GM18511 (cell line): ENCODE data around the gene IQCB1.
"Not testable (repeated sequence)": the region's sequence is repeated elsewhere in the genome, so short reads cannot be mapped to it uniquely, and the experiment has no call there.

Experiments used
- ATAC-seq: cut with Tn5 transposase; IDR thresholded peaks from one replicate; pipeline ENCODE4 v1.9.1; 2021; ENCODE audit warnings: mild to moderate bottlenecking, moderate library complexity; ENCODE audit not compliant: unreplicated experiment

The IQCB1 gene

GRCh38 chr3:121749276-121750086 lies 85.4 kb downstream of the IQCB1 start, which contains the start of gene GOLGB1:
GOLGB1 (minus strand) TSS chr3:121749741; CDS start chr3:121730971, 18,770 bp downstream.
- peak; percentile 96 for ATAC-seq

- peak; percentile 29 for ATAC-seq
Observed at GRCh38 chr3:121748680-121749275, 86.1 kb downstream of the IQCB1 start.

GRCh38 chr3:121747976-121748375 lies 86.9 kb downstream of the IQCB1 start:
- ATAC-seq = no peak

- ATAC-seq = not testable (repeated sequence)
Observed at GRCh38 chr3:121743106-121743505, 91.8 kb downstream of the IQCB1 start.

GRCh38 chr3:121740896-121741295 lies 94.0 kb downstream of the IQCB1 start:
- ATAC-seq = no peak

GRCh38 chr3:121739902-121740301 lies 95.0 kb downstream of the IQCB1 start:
- no peak for ATAC-seq

- no peak for ATAC-seq
Observed at GRCh38 chr3:121737644-121738043, 97.2 kb downstream of the IQCB1 start.

GRCh38 chr3:121736112-121736511 lies 98.7 kb downstream of the IQCB1 start:
- ATAC-seq = no peak

- ATAC-seq = peak; percentile 95
Observed at GRCh38 chr3:121735047-121735696, 99.7 kb downstream of the IQCB1 start.

GRCh38 chr3:121730940-121731687 lies 103.7 kb downstream of the IQCB1 start:
- ATAC-seq = no peak

GRCh38 chr3:121724130-121724529 lies 110.7 kb downstream of the IQCB1 start:
- peak; percentile 97 for ATAC-seq

GRCh38 chr3:121723485-121723884 lies 111.4 kb downstream of the IQCB1 start:
- no peak for ATAC-seq

GRCh38 chr3:121722411-121722810 lies 112.4 kb downstream of the IQCB1 start:
- ATAC-seq = no peak

- ATAC-seq = no peak
Observed at GRCh38 chr3:121720163-121720562, 114.7 kb downstream of the IQCB1 start.
